IPS DF 19.7 (cell line): ENCODE results near the gene PLEKHO2.
A peak's percentile ranks its signal among the peaks of the same experiment; 100 is the strongest.

Source experiments
- DNase-seq: peaks from one replicate; pipeline ENCODE4 v3.0.0-alpha.2; 2013; ENCODE audit warnings: low read depth, low spot score

PLEKHO2 gene

GRCh38 chr15:64825431-64826294 lies 16.1 kb upstream of the PLEKHO2 start, which contains the start of gene PIF1:
PIF1 (minus strand) TSS chr15:64825647; CDS start chr15:64824335, 1,312 bp downstream.
- DNase-seq, result peak; percentile 99

- no peak for DNase-seq
These were observed 12.7 kb upstream of the PLEKHO2 start for GRCh38 chr15:64828985-64829384.

- DNase-seq, result no peak
These were observed 8.0 kb upstream of the PLEKHO2 start for GRCh38 chr15:64833690-64834089.

GRCh38 chr15:64836023-64836536 lies 5.6 kb upstream of the PLEKHO2 start:
- no peak for DNase-seq

GRCh38 chr15:64837502-64837901 lies 4.2 kb upstream of the PLEKHO2 start:
- DNase-seq, result no peak

- no peak for DNase-seq
These were observed 713 bp upstream of the PLEKHO2 start for GRCh38 chr15:64841060-64841343.

- no peak for DNase-seq
These were observed 603 bp downstream of the PLEKHO2 start for GRCh38 chr15:64842096-64842939.

- no peak for DNase-seq
These were observed 1.4 kb downstream of the PLEKHO2 start for GRCh38 chr15:64842986-64843561.

- DNase-seq, result no peak
These were observed 2.3 kb downstream of the PLEKHO2 start for GRCh38 chr15:64843991-64844390.

- no peak for DNase-seq
These were observed 2.9 kb downstream of the PLEKHO2 start for GRCh38 chr15:64844576-64845145.

GRCh38 chr15:64845183-64845611 lies 3.5 kb downstream of the PLEKHO2 start:
- no peak for DNase-seq

- no peak for DNase-seq
These were observed 4.3 kb downstream of the PLEKHO2 start for GRCh38 chr15:64845831-64846595.

- DNase-seq, result no peak
These were observed 5.3 kb downstream of the PLEKHO2 start for GRCh38 chr15:64847016-64847415.

- no peak for DNase-seq
These were observed 5.7 kb downstream of the PLEKHO2 start for GRCh38 chr15:64847448-64847847.

GRCh38 chr15:64847876-64848716 lies 6.4 kb downstream of the PLEKHO2 start:
- no peak for DNase-seq

GRCh38 chr15:64850778-64851502 lies 9.2 kb downstream of the PLEKHO2 start:
- DNase-seq, result no peak

- no peak for DNase-seq
These were observed 9.8 kb downstream of the PLEKHO2 start for GRCh38 chr15:64851503-64851840.

GRCh38 chr15:64854041-64854440 lies 12.3 kb downstream of the PLEKHO2 start:
- no peak for DNase-seq

GRCh38 chr15:64854526-64854925 lies 12.8 kb downstream of the PLEKHO2 start:
- DNase-seq, result no peak
